DOHH2 (cell line): ENCODE measurements around the gene PSTK.

Experiments
- EZH2phosphoT487 ChIP-seq: fragments of 200-600 bp; sonication (generic); IDR thresholded peaks from 2 replicates; pipeline ENCODE4 v1.6.1; 2017; ENCODE audit warnings: borderline replicate concordance, mild to moderate bottlenecking, antibody characterized with exemption, low read length, moderate library complexity, mixed read lengths
- TF ChIP-seq, protein P1 (sequence below): fragments of 200-600 bp; sonication (generic); IDR thresholded peaks from one replicate; pipeline ENCODE4 v1.5.1; 2014; ENCODE audit warnings: antibody characterized with exemption, mild to moderate bottlenecking, low read depth, low read length; ENCODE audit not compliant: poor library complexity, severe bottlenecking

DNA sequence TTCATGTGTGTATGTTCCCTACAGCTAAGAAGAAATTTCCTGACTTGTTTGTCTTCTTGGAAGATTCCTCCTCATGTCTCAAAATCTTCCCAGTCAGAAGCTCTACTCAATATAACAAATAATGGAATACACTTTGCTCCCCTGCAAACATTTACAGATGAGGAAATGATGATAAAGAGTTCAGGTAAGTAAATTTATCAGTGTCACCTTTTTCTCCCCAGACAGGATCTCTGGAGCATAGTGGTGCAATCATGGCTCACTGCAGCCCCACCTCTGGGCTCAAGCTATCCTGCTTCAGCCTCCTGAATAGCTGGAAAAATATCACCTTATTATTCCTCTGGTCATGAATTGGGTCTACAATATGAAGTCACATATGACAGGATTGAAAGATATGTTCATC, 54.1 kb downstream of the PSTK start:
- TF ChIP-seq, protein P1, sequence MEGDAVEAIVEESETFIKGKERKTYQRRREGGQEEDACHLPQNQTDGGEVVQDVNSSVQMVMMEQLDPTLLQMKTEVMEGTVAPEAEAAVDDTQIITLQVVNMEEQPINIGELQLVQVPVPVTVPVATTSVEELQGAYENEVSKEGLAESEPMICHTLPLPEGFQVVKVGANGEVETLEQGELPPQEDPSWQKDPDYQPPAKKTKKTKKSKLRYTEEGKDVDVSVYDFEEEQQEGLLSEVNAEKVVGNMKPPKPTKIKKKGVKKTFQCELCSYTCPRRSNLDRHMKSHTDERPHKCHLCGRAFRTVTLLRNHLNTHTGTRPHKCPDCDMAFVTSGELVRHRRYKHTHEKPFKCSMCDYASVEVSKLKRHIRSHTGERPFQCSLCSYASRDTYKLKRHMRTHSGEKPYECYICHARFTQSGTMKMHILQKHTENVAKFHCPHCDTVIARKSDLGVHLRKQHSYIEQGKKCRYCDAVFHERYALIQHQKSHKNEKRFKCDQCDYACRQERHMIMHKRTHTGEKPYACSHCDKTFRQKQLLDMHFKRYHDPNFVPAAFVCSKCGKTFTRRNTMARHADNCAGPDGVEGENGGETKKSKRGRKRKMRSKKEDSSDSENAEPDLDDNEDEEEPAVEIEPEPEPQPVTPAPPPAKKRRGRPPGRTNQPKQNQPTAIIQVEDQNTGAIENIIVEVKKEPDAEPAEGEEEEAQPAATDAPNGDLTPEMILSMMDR, result no peak
- TF ChIP-seq EZH2phosphoT487, result no peak
